ENCODE measurements around the gene TNS3. TPM values are rescaled to one million over a fixed set of nuclear protein-coding genes. Genes with fewer than 3 reads are reported as not detected.

Gene TNS3
- total and polyA plus RNA-seq, 10 of the 15 experiments (the other 5 are each of a cell fraction or from before 2014, with no cell fraction given), result 0.27 to 2.7 (median 0.79) TPM

- H3K27ac ChIP-seq (ENCODE audit: control insufficient read depth, insufficient read depth), result no peak overlapping the region
- H2AFZ ChIP-seq (ENCODE audit: control insufficient read depth, low read depth, low read length), result no peak overlapping the region
- H3K4me3 ChIP-seq, result no peak overlapping the region
- ATAC-seq (no peak), FAIRE-seq (no peak), DNase-seq (ENCODE audit: low read depth, low spot score) (no peak)
- RAD21 ChIA-PET (ENCODE audit: unreplicated experiment), result no interaction called here
- H3K4me2 ChIP-seq (ENCODE audit: control insufficient read depth, insufficient read depth), result no peak overlapping the region
- H3K9ac ChIP-seq (ENCODE audit: control insufficient read depth, insufficient read depth, low read length), result no peak overlapping the region
- intact Hi-C loops (cut with micrococcal nuclease; ENCODE audit: unreplicated experiment), result no loop called here
- H3K27me3 ChIP-seq (replicated peaks in 1 of 2; ENCODE audit: control insufficient read depth in 2 of 2, insufficient read depth in 2 of 2, low read length in 1 of 2), result no peaks in the 10 kb centered on the region
- SMC1A ChIA-PET (ENCODE audit: uncharacterized antibody, unreplicated experiment), result no interaction called here
- in situ Hi-C loops (cut with MboI), result no loop called here
- TF ChIP-seq BACH1 (IDR thresholded peaks at IDR 0.05; ENCODE audit: borderline replicate concordance) (no peak), CUX1 (IDR thresholded peaks at IDR 0.05; ENCODE audit: insufficient replicate concordance, low read depth, low read length) (no peak), RCOR1 (conservative IDR thresholded peaks at IDR 0.05; ENCODE audit: low read depth, low read length) (no peak), NFXL1 (IDR thresholded peaks at IDR 0.05; ENCODE audit: borderline replicate concordance) (no peak), USF2 (IDR thresholded peaks at IDR 0.05; ENCODE audit: borderline replicate concordance, low read depth, low read length) (no peak), ZBTB33 (IDR thresholded peaks at IDR 0.05) (no peak), PAX8 (IDR thresholded peaks at IDR 0.05) (no peak), MTA2 (IDR thresholded peaks at IDR 0.05; ENCODE audit: low read depth) (no peak), NFIC (IDR thresholded peaks at IDR 0.05; ENCODE audit: low read depth, low read length) (no peak), MEF2B (IDR thresholded peaks at IDR 0.05; ENCODE audit: partially characterized antibody, poor library complexity, severe bottlenecking) (no peak), RBBP5 (conservative IDR thresholded peaks at IDR 0.05) (no peak)
- WGBS (ENCODE audit: insufficient coverage, insufficient replicate concordance, low lambda C conversion rate, missing lambda C conversion rate), result 22% methylated on average over 5 of the region's 5 CpGs
- no peaks in the 10 kb centered on the region for H4K20me1 ChIP-seq (ENCODE audit: control insufficient read depth, insufficient read depth)
- CTCF ChIA-PET, result no interaction called here
- no peaks in the 10 kb centered on the region for H3K9me3 ChIP-seq (replicated peaks; ENCODE audit: control insufficient read depth, insufficient read depth, low read length)
- no peaks in the 10 kb centered on the region for H3K4me1 ChIP-seq (ENCODE audit: control insufficient read depth, insufficient read depth, low read length)
- POLR2A ChIA-PET, result no interaction called here
- H3K36me3 ChIP-seq (ENCODE audit: control insufficient read depth in 2 of 2, insufficient read depth in 2 of 2, low read length in 1 of 2), result no peaks in the 10 kb centered on the region
- BruUV-seq (replicated peaks), result no TSS peak
- H3K79me2 ChIP-seq (ENCODE audit: control insufficient read depth, insufficient read depth, low read length), result no peaks in the 10 kb centered on the region
These were observed 173.2 kb downstream of the TNS3 start for GRCh38 chr7:47408675-47409074.

All from GM12878 (cell line).